Heart right ventricle (tissue), 16 donors: Measurements from ENCODE around the gene METAP1. TPM values are rescaled to one million over a fixed set of nuclear protein-coding genes. Genes with fewer than 3 reads are reported as not detected.
A peak's percentile ranks its signal among the peaks of the same experiment; 100 is the strongest.
"Not testable (repeated sequence)": the region's sequence is repeated elsewhere in the genome, so short reads cannot be mapped to it uniquely, and the experiment has no call there.

Experiments
- ATAC-seq, 8 donors: fragments of 200-7000 bp; cut with Tn5 transposase; one replicate each; pipeline ENCODE4 v1.9.1; 2020; ENCODE audit warnings: mild to moderate bottlenecking in 8 of 8, moderate library complexity in 8 of 8, moderate number of reproducible peaks in 1 of 8
- DNase-seq, 2 donors: peaks; one replicate each; pipeline ENCODE4 v3.0.0-alpha.2; 2020
- H3K27ac ChIP-seq, 10 donors: fragments of 200-600 bp; sonication (generic) in 2 of 10; one replicate each; pipeline versions ENCODE4 v1.5.0 to v1.8.0; 2020 to 2022; ENCODE audit warnings: mild to moderate bottlenecking in 3 of 10
- H3K27me3 ChIP-seq, 7 donors: fragments of 200-600 bp; one replicate each; pipeline ENCODE4 v1.8.0; 2021 to 2022; ENCODE audit warnings: mild to moderate bottlenecking in 2 of 7
- H3K36me3 ChIP-seq, 9 donors: fragments of 200-600 bp; sonication (generic) in 1 of 9; one replicate each; pipeline versions ENCODE4 v1.5.0 to v1.8.0; 2020 to 2022; ENCODE audit warnings: mild to moderate bottlenecking in 2 of 9
- H3K4me1 ChIP-seq, 9 donors: fragments of 200-600 bp; sonication (generic) in 1 of 9; one replicate each; pipeline versions ENCODE4 v1.5.0 to v1.8.0; 2020 to 2022; ENCODE audit warnings: mild to moderate bottlenecking in 4 of 9
- H3K4me3 ChIP-seq, 10 donors: fragments of 200-600 bp; sonication (generic) in 2 of 10; one replicate each; pipeline versions ENCODE4 v1.5.0 to v1.8.0; 2020 to 2022; ENCODE audit warnings: mild to moderate bottlenecking in 7 of 10, moderate library complexity in 2 of 10
- H3K9me3 ChIP-seq, 11 donors: fragments of 200-600 bp in 10 of 11; sonication (generic) in 2 of 11; one replicate each; pipeline versions ENCODE4 v1.5.0 to v1.8.0; 2013 to 2022; ENCODE audit warnings: mild to moderate bottlenecking in 2 of 11, control low read depth in 1 of 11, moderate library complexity in 1 of 11
- CTCF ChIP-seq, 9 donors: fragments of 200-600 bp; sonication (generic) in 2 of 9; IDR thresholded peaks; one replicate each; pipeline versions ENCODE4 v1.5.0 to v1.8.0; 2021 to 2022; ENCODE audit warnings: antibody characterized with exemption in 9 of 9, mild to moderate bottlenecking in 5 of 9, moderate library complexity in 1 of 9
- WGBS, 2 donors: extraction: QIAGEN DNeasy Blood & Tissue Kit; methylation state at CpG; one replicate each; pipeline ENCODE4 v1.1.7; 2013; ENCODE audit warnings: inconsistent platforms in 1 of 2; 5-methylcytosine and 5-hydroxymethylcytosine counted together
- intact Hi-C, 10 donors: fragments of 100-400 bp; cut with DNase I; formaldehyde crosslinking; loops; one replicate each; pipeline versions ENCODE4 v1.11.1 to v1.14.2; 2022
- polyA plus RNA-seq, 2 donors: library from polyadenylated mRNA; stranded (reverse); fragments of 200-250 nt; gene quantifications; one replicate each; pipeline ENCODE4 v1.2.3, GENCODE V29; 2013
- total RNA-seq, 10 donors: library from RNA; stranded (reverse); fragmentation: NEBNext Ultra II Directional in 3 of 10; extraction: Animal tissue kit (Norgen Biotek cat#: 25700) in 3 of 10; gene quantifications; one replicate each; pipeline versions ENCODE4 v1.2.1 to v1.2.4, GENCODE V29; 2021 to 2023
- donor health status: Arrhythmogenic right ventricular cardiomyopathy.
- donor health status: ischemic (EF 13 %, LVEDD 7.1; RV severe dilation, severe dysfunction).
- donor health status: healthy with polysubstance abuse.
- donor health status: DM: no; HTN: yes; CAD: no.
- donor health status: DM: no; HTN: no; CAD: no.
- donor health status: ischemic (EF 25% LVEDD 6.9; RV normal size, moderate dysfunction).
- donor health status: ischemic (EF 25% LVEDD 5.7; RV mildly dilated, moderate dysfunction).
- donor health status: healthy.
- donor health status: DM: yes; HTN: yes; CAD: no.
- donor health status: Ischemic cardiomyopathy.
- donor health status: ischemic (EF 35%, LVEDD 5.7; RV mildly dilated, moderate dysfunction).
- donor health status: nonischemic (EF 11% LVEDD 7.7; RV severe dilation, severe dysfunction).
- donor health status: DM: yes; HTN: yes; CAD: no.
- donor health status: PGD.
- donor health status: ischemic (EF 29% LVEDD 5.4; RV normal size, mild dysfunction).
- donor health status: nonischemic (EF 23%, LVEDD 6.1; RV moderate dilation, normal function).

Gene METAP1
- total and polyA plus RNA-seq, 12 donors: 37.7 to 79.7 (median 59.8) TPM

- WGBS, 2 donors: 1% methylated on average over 53 of the region's 53 CpGs
- DNase-seq (peak; percentile 90 to 91), ATAC-seq (peak; percentile 97 to 100 (median 99))
- no peaks in the 10 kb centered on the region for H3K9me3 ChIP-seq
- no peak for TF ChIP-seq CTCF (IDR thresholded peaks at IDR 0.05)
- peak within 1 kb of the TSS; percentile 90 to 97 (median 94) for H3K27ac ChIP-seq
- intact Hi-C loops: loop anchor here in 3 of 10 donors (2.0 to 10.0 kb wide), 4 partner anchors 94 to 944 kb away; partner anchors contain the start of genes METAP1 (in 2 of the 3) and STPG2 (in 1 of the 3)
- peaks cover 0 to 61% (median 54%) of the 10 kb centered on the region in 9 donors for H3K4me1 ChIP-seq
- H3K27me3 ChIP-seq: no peaks in the 10 kb centered on the region
- peak within 1 kb of the TSS; percentile 63 to 86 (median 76) for H3K4me3 ChIP-seq
- peaks cover 0 to 29% (median 10%) of the 10 kb centered on the region in 9 donors for H3K36me3 ChIP-seq
These were observed 93.2 kb downstream of the METAP1 start, which contains the start of gene ADH5 for GRCh38 chr4:99088481-99089365. TSS of gene ADH5 (minus strand) at chr4:99088788. CDS start at chr4:99088700, 88 bp downstream.

DNA sequence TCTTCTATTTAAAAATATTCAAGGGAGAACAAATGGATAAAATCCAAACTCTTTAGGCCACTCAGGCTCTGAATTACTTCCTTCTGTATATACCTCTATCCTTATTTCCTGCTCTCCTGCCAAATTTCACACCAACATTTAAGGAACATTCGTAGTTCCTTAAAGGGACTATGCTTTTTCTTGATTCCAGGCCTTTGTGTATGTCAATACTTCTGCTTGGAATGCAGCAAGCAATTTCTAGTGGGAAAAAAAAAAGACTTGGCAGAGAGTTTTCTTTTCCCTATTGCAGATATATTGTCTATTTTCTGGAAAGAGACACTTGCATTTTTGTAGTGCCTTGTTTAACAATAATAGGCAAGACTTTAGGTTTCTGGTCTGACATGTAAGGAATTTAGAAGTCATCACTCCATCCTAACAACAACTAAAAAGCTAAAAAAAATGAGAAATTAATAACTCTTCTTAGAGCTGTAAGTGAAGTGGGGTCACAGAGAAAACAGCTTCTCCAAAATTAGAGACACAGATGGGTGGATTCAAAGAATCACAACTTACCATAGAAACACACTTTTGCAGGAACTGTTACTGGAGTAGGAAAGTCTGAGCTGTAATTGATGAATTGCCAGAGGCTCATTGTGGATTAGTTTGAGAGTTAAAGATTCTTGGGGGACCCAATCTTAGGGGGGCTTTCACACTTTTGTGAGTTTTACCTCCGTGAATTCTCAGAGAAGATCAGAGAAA, 95.1 kb downstream of the METAP1 start:
- DNase-seq (no peak), ATAC-seq (no peak)
- peak overlapping the region in 2 of 10 donors; percentile 71 to 86 for H3K4me3 ChIP-seq
- intact Hi-C loops: no loop called here
- H3K9me3 ChIP-seq: no peaks in the 10 kb centered on the region
- TF ChIP-seq CTCF (IDR thresholded peaks at IDR 0.05): no peak
- H3K4me1 ChIP-seq: peaks cover 0 to 52% (median 37%) of the 10 kb centered on the region in 9 donors
- no peaks in the 10 kb centered on the region for H3K27me3 ChIP-seq
- 69 to 73% methylated on average over 2 of the region's 2 CpGs for WGBS, 2 donors
- peak overlapping the region in 2 of 10 donors; percentile 9 to 94 for H3K27ac ChIP-seq
- peaks cover 0 to 9% (median 0%) of the 10 kb centered on the region in 9 donors for H3K36me3 ChIP-seq

DNA sequence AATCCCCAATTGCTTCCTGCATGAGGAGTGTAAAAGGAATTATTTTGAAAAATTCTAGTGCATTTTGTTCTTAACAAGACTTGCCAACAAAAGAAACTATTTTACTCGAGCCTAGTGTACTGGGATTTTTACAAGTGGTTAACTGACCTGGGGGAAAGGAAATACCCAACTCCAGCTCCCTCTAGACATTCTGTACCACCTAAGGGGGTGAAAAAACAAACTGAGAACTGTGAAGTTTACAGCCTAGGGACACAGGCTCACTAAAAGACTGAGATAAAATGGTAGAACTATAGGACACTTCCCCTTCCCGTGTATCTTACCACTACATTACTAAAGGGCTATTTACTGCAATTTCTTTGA, 95.7 kb downstream of the METAP1 start:
- H3K36me3 ChIP-seq: peaks cover 0 to 4% (median 0%) of the 10 kb centered on the region in 9 donors
- intact Hi-C loops: no loop called here
- peaks cover 0 to 47% (median 33%) of the 10 kb centered on the region in 9 donors for H3K4me1 ChIP-seq
- 53 to 67% methylated on average over 2 of the region's 2 CpGs for WGBS, 2 donors
- no peak overlapping the region for H3K4me3 ChIP-seq
- TF ChIP-seq CTCF (IDR thresholded peaks at IDR 0.05): no peak
- DNase-seq: no peak
- H3K9me3 ChIP-seq: no peaks in the 10 kb centered on the region
- no peak for ATAC-seq
- H3K27me3 ChIP-seq: no peaks in the 10 kb centered on the region
- peak overlapping the region in 1 of 10 donors; percentile 9 for H3K27ac ChIP-seq

- H3K9me3 ChIP-seq, H3K36me3 ChIP-seq, H3K27me3 ChIP-seq, intact Hi-C loops, DNase-seq, H3K4me3 ChIP-seq, ATAC-seq: not testable (repeated sequence)
- peak overlapping the region in 1 of 10 donors; percentile 34 for H3K27ac ChIP-seq
- H3K4me1 ChIP-seq: peaks cover 0 to 40% (median 28%) of the 10 kb centered on the region in 9 donors
- 72 to 86% methylated on average over 2 of the region's 2 CpGs for WGBS, 2 donors
These were observed 96.3 kb downstream of the METAP1 start for GRCh38 chr4:99091841-99092240.
